Frontal cortex (tissue), 4 donors: ENCODE data around the gene TRIP12. TPM values are rescaled to one million over a fixed set of nuclear protein-coding genes. Genes with fewer than 3 reads are reported as not detected.
"Not testable (repeated sequence)": the region's sequence is repeated elsewhere in the genome, so short reads cannot be mapped to it uniquely, and the experiment has no call there.

Experiments used
- DNase-seq, 2 donors: peaks; one replicate each; pipeline ENCODE4 v3.0.0; 2012; ENCODE audit warnings: low spot score in 2 of 2
- FAIRE-seq: peaks from 2 replicates; lab custom pipeline; 2012; peaks lifted over from hg19 to GRCh38; lab: Jason Lieb, UNC
- total RNA-seq: library from RNA; depleted of rRNA; stranded (reverse); fragments of >200 nt; gene quantifications from one replicate; pipeline ENCODE4 v1.2.3, GENCODE V29; 2014
- donor health status: control.
- donor health status: control.
- donor health status: control.

The TRIP12 gene
- total RNA-seq, 1 donor from 2014 or later, result 168 TPM

GRCh38 chr2:229880892-229881586 is 40.8 kb downstream of the TRIP12 start:
- FAIRE-seq (no peak), DNase-seq (no peak)

- DNase-seq (no peak), FAIRE-seq (no peak)
These were observed 42.4 kb downstream of the TRIP12 start for GRCh38 chr2:229879191-229879950.

GRCh38 chr2:229875549-229875948 is 46.3 kb downstream of the TRIP12 start:
- FAIRE-seq (no peak), DNase-seq (no peak)

- no peak for FAIRE-seq
- no peak for DNase-seq
These were observed 47.2 kb downstream of the TRIP12 start for GRCh38 chr2:229874647-229875046.

- DNase-seq (no peak), FAIRE-seq (no peak)
These were observed 48.7 kb downstream of the TRIP12 start for GRCh38 chr2:229873123-229873581.

GRCh38 chr2:229870903-229871656 is 50.7 kb downstream of the TRIP12 start:
- DNase-seq (no peak), FAIRE-seq (no peak)

- no peak for DNase-seq
- no peak for FAIRE-seq
These were observed 52.6 kb downstream of the TRIP12 start for GRCh38 chr2:229869226-229869625.

- no peak for DNase-seq
- no peak for FAIRE-seq
These were observed 53.0 kb downstream of the TRIP12 start for GRCh38 chr2:229868794-229869193.

- DNase-seq, result no peak
- no peak for FAIRE-seq
These were observed 56.8 kb downstream of the TRIP12 start for GRCh38 chr2:229865033-229865432.

GRCh38 chr2:229861431-229861830 is 60.4 kb downstream of the TRIP12 start:
- no peak for DNase-seq
- no peak for FAIRE-seq

GRCh38 chr2:229860334-229860733 is 61.5 kb downstream of the TRIP12 start:
- no peak for FAIRE-seq

GRCh38 chr2:229858351-229858750 is 63.5 kb downstream of the TRIP12 start:
- no peak for DNase-seq
- FAIRE-seq, result no peak

More at GRCh38 chr2:229860334-229860733, 61.5 kb downstream of the TRIP12 start:
- DNase-seq, result no peak

GRCh38 chr2:229857634-229858033 is 64.2 kb downstream of the TRIP12 start:
- no peak for DNase-seq
- FAIRE-seq, result no peak

- DNase-seq (no peak), FAIRE-seq (no peak)
These were observed 65.4 kb downstream of the TRIP12 start for GRCh38 chr2:229856413-229856812.

- no peak for DNase-seq
- FAIRE-seq, result no peak
These were observed 66.7 kb downstream of the TRIP12 start for GRCh38 chr2:229855116-229855515.

GRCh38 chr2:229852565-229852964 is 69.2 kb downstream of the TRIP12 start:
- FAIRE-seq, result no peak
- peak in 1 of 2 donors; percentile 19 for DNase-seq

GRCh38 chr2:229851870-229852269 is 69.9 kb downstream of the TRIP12 start:
- DNase-seq (no peak), FAIRE-seq (no peak)

- DNase-seq, FAIRE-seq: not testable (repeated sequence)
These were observed 71.2 kb downstream of the TRIP12 start for GRCh38 chr2:229850355-229851275.

- FAIRE-seq (no peak), DNase-seq (no peak)
These were observed 72.7 kb downstream of the TRIP12 start for GRCh38 chr2:229849073-229849472.
